Thymus (tissue), 14 donors: Measurements from ENCODE around the gene BRD3OS. TPM values are rescaled to one million over a fixed set of nuclear protein-coding genes. Genes with fewer than 3 reads are reported as not detected.

Experiments
- DNase-seq, 9 donors: peaks; one replicate each; pipeline ENCODE4 v3.0.0-alpha.2; 2013; ENCODE audit warnings: low spot score in 9 of 9, low read depth in 6 of 9, missing footprints in 1 of 9
- H3K27ac ChIP-seq, 2 donors: one replicate each; pipeline ENCODE4 v1.5.1; 2013; ENCODE audit warnings: control low read depth in 1 of 2, low read depth in 1 of 2, low read length in 1 of 2, mild to moderate bottlenecking in 1 of 2, moderate library complexity in 1 of 2
- H3K27me3 ChIP-seq, 2 donors: one replicate each; pipeline ENCODE4 v1.5.1; 2013; ENCODE audit warnings: low read length in 1 of 2; ENCODE audit not compliant: control insufficient read depth in 2 of 2, insufficient read depth in 1 of 2
- H3K36me3 ChIP-seq, 2 donors: one replicate each; pipeline ENCODE4 v1.5.1; 2013; ENCODE audit warnings: low read length in 1 of 2, mild to moderate bottlenecking in 1 of 2, moderate library complexity in 1 of 2; ENCODE audit not compliant: control insufficient read depth in 2 of 2, insufficient read depth in 2 of 2
- H3K4me1 ChIP-seq, 2 donors: one replicate each; pipeline ENCODE4 v1.5.1; 2013; ENCODE audit warnings: low read length in 2 of 2; ENCODE audit not compliant: control insufficient read depth in 2 of 2, insufficient read depth in 2 of 2
- H3K4me3 ChIP-seq, 2 donors: one replicate each; pipeline ENCODE4 v1.5.1; 2013; ENCODE audit warnings: low read length in 2 of 2, control low read depth in 1 of 2, mild to moderate bottlenecking in 1 of 2
- H3K9me3 ChIP-seq, 2 donors: one replicate each; pipeline ENCODE4 v1.5.1; 2013; ENCODE audit warnings: low read length in 1 of 2, mild to moderate bottlenecking in 1 of 2; ENCODE audit not compliant: control insufficient read depth in 2 of 2, insufficient read depth in 1 of 2
- WGBS: extraction: QIAGEN DNeasy Blood & Tissue Kit; methylation state at CpG from one replicate; pipeline ENCODE4 v1.1.7; 2013; 5-methylcytosine and 5-hydroxymethylcytosine counted together
- long read RNA-seq, 10 donors: transcript quantifications; one replicate each; lab custom pipeline, GENCODE V29; 2026
- polyA plus RNA-seq: library from polyadenylated mRNA; stranded (reverse); fragments of 200-250 nt; gene quantifications from one replicate; pipeline ENCODE4 v1.2.3, GENCODE V29; 2013
- total RNA-seq: library from RNA; stranded (reverse); fragments of 120-200 nt; gene quantifications from one replicate; pipeline ENCODE4 v1.2.4, GENCODE V29; 2013
- donor health status: healthy.

BRD3OS gene, protein sequence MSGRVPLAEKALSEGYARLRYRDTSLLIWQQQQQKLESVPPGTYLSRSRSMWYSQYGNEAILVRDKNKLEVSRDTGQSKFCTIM
- 9.9 TPM for total RNA-seq
- 12.4 TPM for polyA plus RNA-seq
- long read RNA-seq, donor 1, full-length matches to known transcripts = 8 of 8 reads
- long read RNA-seq, donor 1, partial matches to known transcripts = 0 of 8 reads
- long read RNA-seq, donor 1, other reads (novel, unspliced or antisense) = 0 of 8 reads
- long read RNA-seq, donor 2 = 0 reads
- long read RNA-seq, donor 3, full-length matches to known transcripts = 57 of 57 reads
- long read RNA-seq, donor 3, partial matches to known transcripts = 0 of 57 reads
- long read RNA-seq, donor 3, other reads (novel, unspliced or antisense) = 0 of 57 reads
- long read RNA-seq, donor 4, full-length matches to known transcripts = 71 of 86 reads
- long read RNA-seq, donor 4, partial matches to known transcripts = 15 of 86 reads
- long read RNA-seq, donor 4, other reads (novel, unspliced or antisense) = 0 of 86 reads
- long read RNA-seq, donor 5, full-length matches to known transcripts = 71 of 76 reads
- long read RNA-seq, donor 5, partial matches to known transcripts = 5 of 76 reads
- long read RNA-seq, donor 5, other reads (novel, unspliced or antisense) = 0 of 76 reads
- long read RNA-seq, donor 6, full-length matches to known transcripts = 64 of 64 reads
- long read RNA-seq, donor 6, partial matches to known transcripts = 0 of 64 reads
- long read RNA-seq, donor 6, other reads (novel, unspliced or antisense) = 0 of 64 reads
- long read RNA-seq, donor 7, full-length matches to known transcripts = 65 of 76 reads
- long read RNA-seq, donor 7, partial matches to known transcripts = 0 of 76 reads
- long read RNA-seq, donor 7, other reads (novel, unspliced or antisense) = 11 of 76 reads
- long read RNA-seq, donor 8, full-length matches to known transcripts = 26 of 26 reads
- long read RNA-seq, donor 8, partial matches to known transcripts = 0 of 26 reads
- long read RNA-seq, donor 8, other reads (novel, unspliced or antisense) = 0 of 26 reads
- long read RNA-seq, donor 9, transcript BRD3OS-204 (1 exons, 1,689 nt) = major isoform, 29 of 29 reads
- long read RNA-seq, donor 9, partial matches to known transcripts = 0 of 29 reads
- long read RNA-seq, donor 9, other reads (novel, unspliced or antisense) = 0 of 29 reads
- long read RNA-seq, donor 10, full-length matches to known transcripts = 41 of 41 reads
- long read RNA-seq, donor 10, partial matches to known transcripts = 0 of 41 reads
- long read RNA-seq, donor 10, other reads (novel, unspliced or antisense) = 0 of 41 reads

DNA sequence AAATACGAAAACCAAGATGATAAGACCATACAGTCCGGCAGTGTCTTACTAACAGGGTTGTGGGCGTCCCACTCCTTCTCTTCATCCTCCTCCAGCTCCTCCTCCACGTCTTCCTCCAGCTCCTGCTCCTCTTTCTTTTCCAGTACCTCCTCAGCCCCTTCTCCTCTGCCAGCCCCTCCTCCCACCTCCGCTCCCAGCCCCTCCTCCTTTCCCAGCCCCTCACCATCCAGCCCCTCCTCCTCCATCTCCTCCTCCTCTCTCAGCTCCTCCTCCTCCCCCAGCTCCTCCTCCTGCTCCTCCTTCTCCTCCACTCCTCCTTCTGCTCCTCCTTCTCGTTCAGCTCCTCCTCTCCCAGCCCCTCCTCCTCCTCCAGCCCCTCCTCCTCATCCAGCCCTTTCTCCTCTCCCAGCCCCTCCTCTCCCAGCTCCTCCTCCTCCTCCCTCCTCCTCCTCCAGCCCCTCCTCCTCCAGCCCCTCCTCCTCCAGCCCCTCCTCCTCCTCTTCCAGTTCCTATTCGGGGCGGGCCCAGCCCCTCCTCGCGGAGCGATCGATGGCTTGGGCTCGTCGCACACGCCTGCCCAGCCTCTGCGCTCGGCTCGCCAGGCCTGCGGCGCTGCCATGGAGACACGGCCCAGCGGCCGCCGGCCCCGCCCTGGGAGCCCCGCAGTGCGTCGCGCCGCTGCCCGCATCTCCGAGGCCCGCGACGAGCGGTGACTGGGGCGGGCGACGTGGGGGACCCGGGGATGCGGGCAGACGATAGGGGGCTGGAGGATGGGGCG is at the start of gene BRD3OS:
Gene BRD3OS (plus strand): TSS at position 654 of the 778 bp plus-strand sequence. CDS start 1,267 bp downstream, outside the sequence.
- DNase-seq = peak; percentile 87 to 96 (median 94)
- H3K9me3 ChIP-seq = no peaks in the 10 kb centered on the region
- H3K4me3 ChIP-seq = peak within 1 kb of the TSS; percentile 72 to 87
- 2% methylated on average over 43 of the region's 43 CpGs for WGBS
- peaks cover 4 to 12% of the 10 kb centered on the region in 2 donors for H3K4me1 ChIP-seq
- peaks cover 0 to 11% of the 10 kb centered on the region in 2 donors for H3K36me3 ChIP-seq
- peak within 1 kb of the TSS; percentile 66 to 71 for H3K27ac ChIP-seq
- no peaks in the 10 kb centered on the region for H3K27me3 ChIP-seq

DNA sequence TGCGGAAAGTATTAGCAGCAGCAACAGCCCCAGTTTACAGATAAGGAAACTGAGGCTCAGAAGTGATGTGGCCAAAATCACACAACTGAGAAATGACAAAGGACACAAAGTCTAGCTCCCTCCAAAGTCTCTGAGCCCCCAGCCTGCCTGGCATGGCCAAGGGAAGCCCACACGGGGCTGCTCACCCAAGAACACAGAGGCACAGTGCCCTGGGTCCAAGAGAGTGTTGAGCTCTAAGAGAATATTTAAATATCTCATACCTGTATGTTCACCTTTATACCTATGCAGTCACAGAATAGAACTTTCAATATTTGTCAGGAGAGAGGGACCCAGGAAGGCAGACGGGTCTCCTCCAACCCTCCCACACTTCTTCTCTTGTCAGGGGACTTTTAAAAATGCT is 49.8 kb upstream of the BRD3OS start:
- Histone ChIP-seq H3K27ac (no peak overlapping the region), H3K4me3 (no peak overlapping the region), H3K36me3 (no peaks in the 10 kb centered on the region), H3K4me1 (no peaks in the 10 kb centered on the region), H3K9me3 (no peaks in the 10 kb centered on the region), H3K27me3 (peaks cover 0 to 10% of the 10 kb centered on the region in 2 donors)
- 98% methylated on average over 3 of the region's 3 CpGs for WGBS
- DNase-seq = no peak

DNA sequence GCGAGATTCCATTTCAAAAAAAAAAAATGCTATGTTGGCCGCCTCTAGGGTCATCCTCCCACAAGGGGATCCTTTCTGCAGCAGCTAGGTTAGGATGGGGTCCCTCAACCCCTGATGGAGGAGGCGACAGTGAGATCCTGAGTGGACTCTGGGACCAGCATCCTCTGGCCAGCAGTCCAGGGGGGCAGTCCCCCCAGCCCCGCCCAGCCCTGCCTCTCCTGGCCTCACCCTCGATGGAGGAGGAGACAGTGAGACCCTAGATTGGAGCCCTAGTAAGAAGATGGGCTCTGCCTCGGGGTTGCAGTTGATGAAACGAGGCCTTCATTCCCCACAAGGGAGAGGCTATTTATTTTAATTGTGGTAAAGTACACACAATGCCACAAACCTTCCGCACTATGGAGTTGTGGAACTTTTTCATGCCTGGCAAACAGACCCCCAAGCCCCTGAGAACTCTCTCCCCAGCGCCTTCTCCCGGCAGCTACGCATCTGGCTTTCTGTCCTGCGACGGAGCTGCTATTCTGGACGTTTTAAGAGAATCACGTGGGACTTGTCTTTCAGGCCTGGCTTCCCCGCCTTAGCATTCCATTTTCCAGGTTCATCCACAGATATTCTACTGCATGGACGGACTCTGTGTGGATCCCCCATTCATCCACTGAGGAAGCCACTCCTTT is 49.0 kb upstream of the BRD3OS start:
- Histone ChIP-seq H3K4me3 (no peak overlapping the region), H3K27ac (no peak overlapping the region), H3K27me3 (peaks cover 0 to 10% of the 10 kb centered on the region in 2 donors), H3K9me3 (no peaks in the 10 kb centered on the region), H3K4me1 (no peaks in the 10 kb centered on the region), H3K36me3 (no peaks in the 10 kb centered on the region)
- 95% methylated on average over 17 of the region's 17 CpGs for WGBS
- no peak for DNase-seq

DNA sequence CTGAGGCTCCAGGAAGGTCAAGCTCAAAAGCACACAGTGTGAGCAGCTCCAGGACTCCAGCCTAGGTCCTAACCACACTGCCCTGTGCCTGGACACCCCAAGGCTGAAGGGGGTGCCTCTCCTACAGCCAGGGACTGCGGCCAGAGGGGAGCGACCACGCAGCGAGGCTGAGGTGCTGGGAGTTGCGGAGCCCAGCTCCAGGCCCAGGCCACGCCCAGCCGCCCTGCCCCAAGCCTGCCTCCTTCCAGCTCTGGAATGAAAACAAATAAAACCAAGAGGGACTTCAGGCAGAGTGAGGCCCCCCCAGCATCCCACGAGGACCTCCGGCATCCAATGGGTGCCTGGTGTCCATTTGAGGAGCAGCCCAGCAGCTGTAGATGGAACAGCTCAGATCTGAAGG is 48.4 kb upstream of the BRD3OS start:
- no peak for DNase-seq
- H3K27ac ChIP-seq = no peak overlapping the region
- H3K4me3 ChIP-seq = no peak overlapping the region
- no peaks in the 10 kb centered on the region for H3K4me1 ChIP-seq
- H3K27me3 ChIP-seq = peaks cover 0 to 10% of the 10 kb centered on the region in 2 donors
- WGBS = 98% methylated on average over 9 of the region's 9 CpGs
- no peaks in the 10 kb centered on the region for H3K36me3 ChIP-seq
- no peaks in the 10 kb centered on the region for H3K9me3 ChIP-seq

DNA sequence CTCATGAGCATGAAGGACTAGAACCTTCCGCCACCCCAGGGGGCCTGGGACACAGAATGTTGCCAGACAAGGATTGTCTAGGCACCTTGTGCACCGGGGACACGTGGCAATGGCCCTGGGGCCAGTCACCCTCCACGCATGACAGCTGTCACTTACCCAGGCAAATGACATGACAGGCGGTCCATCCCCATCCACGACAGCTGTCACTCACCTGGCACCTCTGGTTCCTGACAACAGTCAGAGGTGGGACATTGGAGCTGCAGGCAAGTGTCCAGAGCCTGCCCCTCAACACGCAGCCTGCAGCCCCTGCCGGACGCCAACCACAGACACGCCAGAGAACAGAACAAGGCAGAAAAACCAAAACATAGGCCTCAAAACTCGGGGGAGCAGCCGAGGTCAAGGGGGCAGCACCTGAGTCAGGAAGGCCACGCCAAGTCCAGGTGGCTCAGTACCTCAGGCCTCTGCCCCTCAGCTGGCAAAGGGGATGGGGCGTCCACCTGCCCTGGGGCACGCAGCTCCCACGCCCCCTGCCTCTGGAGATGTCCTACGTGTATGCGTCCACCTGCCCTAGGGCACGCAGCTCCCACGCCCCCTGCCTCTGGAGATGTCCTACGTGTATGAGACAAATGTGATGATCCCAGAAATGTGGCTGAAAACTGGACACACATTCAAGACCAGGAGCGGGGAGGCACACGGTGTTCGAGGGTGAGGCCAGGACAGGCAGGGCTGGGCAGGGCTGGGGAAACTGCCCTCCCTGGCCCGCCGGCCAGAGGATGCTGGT is 47.7 kb upstream of the BRD3OS start:
- no peak overlapping the region for H3K4me3 ChIP-seq
- H3K27me3 ChIP-seq = peaks cover 0 to 10% of the 10 kb centered on the region in 2 donors
- no peaks in the 10 kb centered on the region for H3K4me1 ChIP-seq
- no peak overlapping the region for H3K27ac ChIP-seq
- DNase-seq = no peak
- no peaks in the 10 kb centered on the region for H3K36me3 ChIP-seq
- WGBS = 97% methylated on average over 26 of the region's 26 CpGs
- no peaks in the 10 kb centered on the region for H3K9me3 ChIP-seq

DNA sequence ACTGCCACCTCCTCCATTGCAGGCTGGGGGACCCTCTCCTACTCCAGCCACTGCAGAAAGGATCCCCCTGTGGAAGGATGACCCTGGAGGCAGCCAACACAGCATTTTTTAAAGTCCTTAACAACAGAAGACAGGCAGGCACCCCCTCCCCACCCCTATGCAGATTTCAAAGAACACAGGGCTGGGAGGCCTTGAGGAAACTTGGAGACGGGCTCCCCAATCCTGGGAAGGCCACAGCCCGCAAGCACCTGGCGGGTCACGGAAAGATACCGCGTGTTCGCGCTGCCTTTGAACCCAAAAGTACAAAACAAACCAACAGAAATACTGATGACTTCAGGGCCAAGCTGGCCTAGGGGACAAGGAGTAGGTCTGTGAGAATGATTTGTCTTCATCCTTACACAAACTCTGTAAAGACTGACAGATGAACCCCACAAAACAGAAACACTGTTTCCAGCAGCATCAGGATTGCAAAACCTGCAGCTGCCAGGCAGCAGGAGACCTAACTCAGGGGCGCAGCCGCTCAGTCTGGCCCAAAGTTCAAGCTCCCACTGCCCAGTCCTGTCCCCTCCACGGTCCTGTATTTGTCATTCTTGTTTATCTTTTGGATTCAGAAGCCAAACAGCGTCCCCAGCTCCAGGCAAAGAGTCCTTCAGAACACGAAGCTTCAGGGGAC is 46.9 kb upstream of the BRD3OS start:
- Histone ChIP-seq H3K27me3 (peaks cover 0 to 10% of the 10 kb centered on the region in 2 donors), H3K27ac (no peak overlapping the region), H3K9me3 (no peaks in the 10 kb centered on the region), H3K4me1 (no peaks in the 10 kb centered on the region), H3K4me3 (no peak overlapping the region), H3K36me3 (no peaks in the 10 kb centered on the region)
- no peak for DNase-seq
- WGBS = 95% methylated on average over 13 of the region's 13 CpGs

DNA sequence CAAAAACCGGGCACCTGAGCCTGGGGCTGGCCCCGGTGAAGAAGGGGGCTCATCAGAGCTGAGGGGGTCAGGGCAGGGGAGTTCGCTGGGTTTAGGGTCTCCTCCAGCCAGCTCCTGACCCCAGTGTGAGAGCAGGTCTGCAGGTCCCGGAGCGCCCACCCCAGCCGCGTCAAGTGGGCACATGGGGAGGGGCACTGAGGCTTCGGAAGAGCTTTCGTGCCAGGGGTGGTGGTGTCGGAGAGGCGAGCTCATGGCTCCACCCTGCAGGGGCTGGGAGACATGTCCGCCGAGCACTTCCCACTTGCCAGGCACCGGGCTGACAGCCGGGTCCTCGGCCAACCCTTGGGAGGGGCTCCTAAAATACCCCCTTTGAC is 46.4 kb upstream of the BRD3OS start:
- Histone ChIP-seq H3K4me3 (no peak overlapping the region), H3K27me3 (peaks cover 0 to 10% of the 10 kb centered on the region in 2 donors), H3K9me3 (no peaks in the 10 kb centered on the region), H3K27ac (no peak overlapping the region), H3K4me1 (no peaks in the 10 kb centered on the region), H3K36me3 (no peaks in the 10 kb centered on the region)
- 86% methylated on average over 16 of the region's 16 CpGs for WGBS
- DNase-seq = no peak
